Embryonic facial prominence (tissue), 1 donor: ENCODE results near the gene ARHGEF19.
A peak's percentile ranks its signal among the peaks of the same experiment; 100 is the strongest.
"Not testable (repeated sequence)": the region's sequence is repeated elsewhere in the genome, so short reads cannot be mapped to it uniquely, and the experiment has no call there.

Experiments used
- DNase-seq: peaks from one replicate; pipeline ENCODE4 v3.0.0-alpha.2; 2016; ENCODE audit errors: extremely low spot score

The ARHGEF19 gene

DNA sequence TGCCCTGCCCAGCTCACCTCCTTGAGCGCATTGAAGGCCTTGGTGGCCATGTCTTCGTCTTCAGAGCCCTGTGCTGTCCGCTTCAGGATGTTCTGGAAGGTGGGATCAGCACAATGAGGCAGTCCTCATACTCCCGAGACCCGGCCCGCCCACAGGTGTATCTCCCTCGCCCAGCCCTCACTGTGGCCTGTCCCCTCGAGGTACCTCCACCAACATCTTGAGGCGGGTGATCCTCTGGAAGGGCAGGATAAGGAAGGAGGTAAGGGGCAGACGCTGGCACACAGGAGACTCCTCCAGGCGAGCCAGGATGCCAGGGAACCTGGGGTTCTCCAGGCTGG lies 7.1 kb downstream of the ARHGEF19 start:
- DNase-seq: no peak

DNA sequence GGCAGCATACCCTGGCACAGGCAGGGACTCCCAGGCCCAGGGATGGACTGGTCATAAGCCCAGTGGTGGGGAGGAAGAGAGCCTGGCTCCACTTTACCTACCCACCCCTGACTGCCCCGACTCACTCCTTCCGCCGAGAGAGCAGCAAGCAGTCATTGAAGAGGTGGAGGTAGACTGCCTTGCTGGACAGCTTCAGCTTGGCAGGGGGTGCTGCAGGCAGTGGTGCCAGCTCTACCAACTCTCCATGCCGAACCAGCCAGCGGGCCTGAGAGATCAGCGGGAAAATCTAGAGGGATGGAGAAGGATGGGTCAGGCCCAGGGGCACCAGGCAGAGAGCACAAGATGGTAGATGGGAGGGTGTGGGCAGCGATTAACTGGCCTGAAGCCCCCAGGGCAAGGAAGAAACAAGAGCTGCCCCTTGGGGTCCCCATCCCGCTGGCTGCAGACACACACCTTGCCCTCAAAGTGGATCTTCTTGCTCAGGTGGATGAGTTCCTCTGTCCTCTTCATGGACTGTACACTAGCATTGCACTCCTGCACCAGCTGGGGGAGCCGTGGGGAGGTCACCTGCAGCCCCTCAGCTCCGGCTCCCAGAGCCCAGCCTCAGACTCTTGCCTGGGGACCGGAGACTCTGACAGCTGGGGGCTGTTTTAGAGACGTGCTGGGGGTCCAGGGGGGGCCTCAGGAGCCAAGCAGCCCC lies 7.7 kb downstream of the ARHGEF19 start:
- DNase-seq: no peak

DNA sequence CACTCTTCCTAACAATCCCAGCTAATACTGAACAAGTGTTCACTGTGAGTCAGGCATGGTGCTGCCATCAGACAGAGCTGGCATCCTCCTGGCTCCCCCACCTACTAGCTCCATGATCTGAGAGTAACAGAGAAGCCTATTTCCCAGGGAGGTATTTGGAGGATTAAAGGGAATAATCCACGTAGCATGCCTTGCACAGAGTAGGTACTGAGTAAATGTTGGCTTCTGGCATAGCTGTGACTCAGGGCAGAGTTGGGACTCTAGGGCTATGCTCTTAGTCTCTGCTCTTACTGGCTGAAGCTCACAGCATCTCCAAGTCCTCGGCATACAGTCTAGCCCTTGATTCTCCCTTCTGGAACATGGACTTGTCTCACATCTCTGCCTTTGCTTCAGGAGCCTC lies 8.2 kb downstream of the ARHGEF19 start:
- no peak for DNase-seq

DNA sequence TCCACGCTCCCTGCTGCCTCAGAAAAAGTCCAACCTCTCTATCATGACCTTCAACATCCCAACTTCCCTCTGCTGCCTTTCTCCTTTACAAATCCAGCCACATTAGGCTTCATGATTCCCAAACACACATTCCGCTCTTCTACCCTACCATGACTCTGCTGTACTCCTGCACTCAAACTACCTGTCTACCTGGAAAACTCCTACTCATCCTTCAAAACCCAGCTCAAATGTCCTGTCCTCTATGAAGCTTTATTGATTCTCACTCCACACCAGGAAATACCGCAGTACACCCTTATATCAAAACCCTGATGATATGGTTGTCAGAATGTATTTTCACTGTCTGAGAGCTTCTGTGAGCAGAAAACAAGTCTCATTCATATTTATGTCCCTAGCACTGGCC lies 8.9 kb downstream of the ARHGEF19 start:
- no peak for DNase-seq

DNA sequence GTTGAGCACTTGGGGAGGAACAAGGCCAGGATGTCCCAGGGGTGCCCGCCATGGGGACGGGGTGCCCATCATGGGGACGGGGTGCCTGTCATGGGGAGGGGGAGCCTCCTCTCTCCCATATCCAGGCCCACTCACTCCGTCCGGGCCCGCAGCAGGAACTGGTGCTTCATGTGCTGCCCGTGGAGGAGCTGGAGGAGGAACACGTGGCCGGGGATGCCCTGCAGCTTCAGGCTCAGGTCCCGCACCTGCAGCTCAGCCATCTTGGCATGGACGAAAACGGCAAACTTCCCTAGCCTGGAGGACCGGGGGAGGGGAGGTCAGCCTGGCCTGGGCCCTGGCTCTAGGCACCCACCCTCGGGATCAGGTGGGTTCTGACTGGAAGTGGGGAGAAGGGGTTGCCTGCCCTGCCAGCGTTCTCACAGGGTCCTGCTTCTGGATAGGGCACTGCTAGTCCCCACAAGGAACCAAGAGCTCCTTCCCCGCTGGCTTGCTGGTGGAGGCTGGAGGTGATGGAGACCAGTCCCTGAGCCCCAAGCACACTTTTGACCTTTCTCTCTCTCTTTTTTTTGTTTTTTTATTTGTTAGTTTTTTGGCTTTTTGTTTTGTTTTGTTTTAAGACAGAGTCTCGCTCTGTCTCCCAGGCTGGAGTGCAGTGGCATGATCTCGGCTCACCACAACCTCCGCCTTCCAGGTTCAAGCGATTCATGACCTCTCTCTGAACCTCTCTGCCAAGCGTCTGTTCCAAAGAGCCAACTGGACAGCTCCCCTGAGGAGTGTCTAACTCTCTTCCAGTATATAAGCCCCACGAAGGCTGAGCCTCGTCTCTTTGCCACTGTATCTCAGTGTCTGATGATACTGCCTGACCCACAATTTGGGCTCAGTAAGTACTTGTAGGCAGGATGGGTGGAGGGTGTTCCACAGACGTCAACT lies 9.9 kb downstream of the ARHGEF19 start:
- DNase-seq: no peak

DNA sequence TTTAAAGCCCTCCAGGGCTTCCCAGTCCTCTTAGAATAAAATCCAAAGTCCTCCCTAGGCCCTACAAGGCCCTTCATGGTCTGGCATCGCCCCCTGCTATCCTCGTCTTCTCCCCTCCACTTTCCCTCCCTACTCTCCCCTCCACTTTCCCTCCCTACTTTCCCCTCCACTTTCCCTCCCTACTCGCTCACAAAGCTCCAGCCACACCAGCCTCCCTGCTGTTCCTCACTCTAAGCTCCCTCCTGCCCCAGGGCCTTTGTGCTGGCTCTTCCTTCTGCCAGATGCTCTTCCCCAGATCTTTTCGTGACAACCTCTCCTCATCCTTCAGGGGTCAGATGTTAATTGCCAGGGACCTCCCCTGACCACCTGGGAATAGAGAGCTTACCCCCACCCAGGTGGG lies 12.8 kb downstream of the ARHGEF19 start:
- no peak for DNase-seq

DNA sequence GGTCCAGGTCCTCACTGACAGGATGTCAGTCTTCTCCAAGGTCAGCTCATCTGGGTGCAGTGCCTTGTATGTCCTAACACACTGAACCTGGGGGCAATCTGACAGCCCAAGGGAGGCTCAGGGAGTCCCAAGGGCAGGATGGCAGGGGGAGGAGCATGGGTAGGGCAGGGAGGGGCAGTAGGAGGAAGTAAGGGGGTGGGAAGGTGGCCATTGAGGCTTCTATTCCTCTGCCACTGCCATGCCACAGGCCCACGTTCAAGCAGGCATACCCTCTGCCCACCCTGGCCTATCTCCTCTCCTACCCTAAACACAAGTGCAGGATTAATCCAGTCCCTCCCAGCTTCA lies 13.3 kb downstream of the ARHGEF19 start:
- no peak for DNase-seq

DNA sequence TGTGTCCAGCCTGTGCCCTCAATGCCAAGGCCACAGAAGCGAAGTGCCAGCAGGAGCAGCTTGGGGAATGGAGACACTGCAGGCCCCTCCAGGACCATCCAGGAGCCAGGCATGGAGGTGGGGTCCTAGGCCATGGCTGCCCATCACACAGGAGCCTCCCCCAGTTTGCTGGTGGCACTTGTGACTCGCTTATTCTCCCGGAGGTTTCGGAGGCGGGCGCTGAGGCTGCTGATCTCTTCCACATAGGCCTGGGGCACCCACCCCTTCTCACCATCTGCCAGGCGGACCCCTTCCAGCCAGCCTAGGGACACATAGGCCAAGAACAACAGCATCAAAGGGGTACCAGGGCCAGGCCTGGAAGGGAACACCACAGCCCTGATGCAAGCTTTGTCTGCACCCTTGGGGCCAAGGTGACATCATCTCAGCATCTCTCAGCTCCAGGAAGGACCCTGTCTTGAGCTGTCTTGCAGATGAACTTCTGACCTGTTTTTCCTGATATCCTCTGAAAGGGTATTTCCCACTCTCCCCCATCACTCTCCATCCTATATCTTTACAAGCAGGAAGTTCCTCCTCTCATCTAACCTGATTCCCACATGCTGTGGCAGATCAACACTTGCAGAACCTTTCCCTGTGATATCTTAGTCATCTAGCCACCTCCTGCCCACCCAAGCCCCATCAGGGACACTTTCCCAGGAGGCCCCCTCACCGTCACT lies 13.9 kb downstream of the ARHGEF19 start:
- no peak for DNase-seq

DNA sequence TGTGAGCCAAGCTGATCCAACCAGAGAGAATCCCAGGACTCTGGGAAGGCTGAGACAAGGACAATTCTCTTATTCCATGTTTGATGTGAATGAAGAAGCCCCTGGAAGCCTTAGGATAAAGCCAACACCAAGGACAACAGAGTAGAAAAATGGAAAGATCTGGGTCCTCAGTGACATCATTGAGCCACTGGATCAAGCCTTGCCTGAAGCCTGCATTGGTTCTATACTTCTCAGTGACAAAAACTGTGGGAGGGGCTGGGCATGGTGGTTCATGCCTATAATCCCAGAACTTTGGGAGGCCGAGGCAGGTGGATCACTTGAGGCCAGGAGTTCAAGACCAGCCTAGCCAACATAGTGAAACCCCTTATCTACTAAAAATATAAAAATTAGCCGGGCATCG lies 15.6 kb downstream of the ARHGEF19 start:
- no peak for DNase-seq

DNA sequence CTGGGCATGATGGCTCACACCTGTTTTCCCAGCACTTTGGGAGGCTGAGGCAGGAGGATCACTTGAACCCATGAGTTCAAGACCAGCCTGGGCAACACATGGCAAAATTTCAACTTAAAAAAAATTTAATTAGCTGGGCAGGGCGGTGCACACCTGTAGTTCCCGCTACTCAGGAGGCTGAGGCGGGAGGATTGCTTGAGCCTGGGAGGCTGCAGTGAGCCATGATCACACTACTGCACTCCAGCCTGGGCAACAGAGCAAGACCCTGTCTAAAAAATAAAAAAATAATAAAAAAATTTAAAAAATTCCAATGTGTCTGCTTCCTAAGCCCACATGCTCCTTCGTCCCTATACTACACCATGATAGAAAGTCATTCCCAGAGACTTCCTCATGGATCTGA lies 16.3 kb downstream of the ARHGEF19 start:
- DNase-seq: not testable (repeated sequence)

DNA sequence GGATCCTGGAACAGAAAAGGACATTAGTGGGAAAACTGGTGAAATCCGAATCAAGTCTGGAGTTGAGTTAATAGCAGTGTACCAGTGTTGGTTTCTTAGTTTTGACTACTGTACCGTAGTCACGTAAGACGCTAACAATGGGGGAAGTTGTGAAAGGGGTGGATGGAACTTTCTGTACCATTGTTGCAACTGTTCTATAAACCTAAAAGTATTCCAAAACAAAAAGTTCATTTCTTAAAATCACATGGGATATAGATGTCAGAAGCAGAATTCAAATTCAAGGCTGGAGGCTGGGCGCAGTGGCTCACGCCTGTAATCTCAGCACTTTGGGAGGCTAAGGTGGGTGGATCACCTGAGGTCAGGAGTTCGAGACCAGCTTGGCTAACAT lies 16.9 kb downstream of the ARHGEF19 start:
- no peak for DNase-seq

DNA sequence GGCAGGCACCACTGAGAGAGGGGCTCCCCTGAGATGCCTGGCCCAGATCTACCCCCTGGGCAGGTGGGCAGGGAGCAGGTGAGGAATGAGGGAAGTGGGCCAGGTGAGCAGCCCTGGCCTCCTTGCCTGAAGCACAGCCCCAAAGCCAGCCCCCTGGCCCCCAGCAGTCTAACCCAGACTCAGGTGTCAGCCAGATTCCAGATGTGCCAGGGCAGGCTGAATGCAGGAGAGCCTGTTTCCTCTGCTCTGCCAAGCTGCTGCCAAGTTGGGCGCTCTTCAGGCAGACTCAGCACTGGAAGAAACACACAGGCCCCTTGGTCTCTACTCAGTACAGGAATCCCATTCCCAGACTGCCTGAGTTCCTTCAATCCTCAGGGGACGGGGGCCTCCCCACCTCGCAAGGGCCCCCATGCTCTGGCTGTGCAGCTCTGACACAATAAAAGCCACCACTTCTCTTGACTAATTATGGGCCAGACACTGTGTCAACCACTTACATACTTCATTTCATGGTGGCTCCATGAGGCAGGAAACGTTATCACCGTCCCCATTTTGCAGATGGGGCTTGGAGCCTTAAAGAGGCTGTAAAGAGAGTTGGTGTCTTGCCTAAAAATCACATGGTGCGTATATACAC lies 20.4 kb downstream of the ARHGEF19 start:
- no peak for DNase-seq

DNA sequence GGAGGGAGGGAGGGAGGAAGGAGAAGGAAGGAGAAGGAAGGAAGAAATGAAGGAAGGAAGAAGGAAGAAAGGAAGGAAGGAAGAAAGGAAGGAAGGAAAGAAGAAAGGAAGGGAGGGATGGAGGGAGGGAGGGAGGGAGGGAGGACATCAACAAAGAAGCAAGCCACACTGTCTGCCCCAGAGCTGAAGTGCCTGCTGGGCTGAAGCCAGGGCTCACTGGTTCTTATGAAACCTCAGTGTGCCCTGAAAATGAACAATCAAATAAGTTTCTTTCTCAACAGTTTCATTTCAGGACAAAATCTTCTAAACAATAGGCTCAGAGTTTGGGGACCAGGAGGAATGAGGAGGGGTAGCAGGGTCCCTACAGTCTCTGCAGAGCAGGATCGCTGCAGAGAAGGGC lies 21.1 kb downstream of the ARHGEF19 start:
- DNase-seq: no peak

DNA sequence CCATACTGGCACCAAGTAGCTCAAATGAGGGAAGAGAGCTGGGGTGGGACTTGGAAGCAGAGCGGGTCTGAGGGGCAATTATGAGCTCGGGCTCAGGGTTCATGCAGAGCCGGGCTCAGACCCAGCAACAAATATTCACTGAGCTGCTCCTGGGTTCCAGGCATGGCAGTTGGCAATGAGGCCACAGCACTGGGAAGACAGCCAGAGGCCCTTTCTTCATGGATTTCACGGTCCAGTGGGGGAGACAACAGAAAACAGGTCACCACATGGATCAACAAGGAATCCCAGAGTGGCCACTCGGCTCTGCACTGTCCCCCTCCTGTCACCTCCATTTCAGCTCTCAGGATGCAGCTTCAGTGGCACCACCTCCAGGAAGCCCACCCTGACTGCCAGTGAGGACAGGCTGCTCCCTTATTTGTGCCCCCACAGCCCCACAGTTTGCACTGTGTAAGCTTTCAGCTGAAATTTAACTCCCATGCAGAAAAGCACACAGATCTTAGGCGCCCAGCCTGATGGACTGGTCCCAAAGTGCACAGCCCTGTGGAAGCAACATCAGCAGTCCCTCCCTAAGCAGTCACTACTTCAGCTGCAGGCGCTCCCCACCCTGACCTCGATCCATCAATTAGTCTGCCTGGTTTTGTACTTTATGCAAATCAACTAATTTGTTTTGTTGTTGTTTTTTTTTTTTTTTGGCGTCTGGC lies 22.4 kb downstream of the ARHGEF19 start:
- DNase-seq: no peak

DNA sequence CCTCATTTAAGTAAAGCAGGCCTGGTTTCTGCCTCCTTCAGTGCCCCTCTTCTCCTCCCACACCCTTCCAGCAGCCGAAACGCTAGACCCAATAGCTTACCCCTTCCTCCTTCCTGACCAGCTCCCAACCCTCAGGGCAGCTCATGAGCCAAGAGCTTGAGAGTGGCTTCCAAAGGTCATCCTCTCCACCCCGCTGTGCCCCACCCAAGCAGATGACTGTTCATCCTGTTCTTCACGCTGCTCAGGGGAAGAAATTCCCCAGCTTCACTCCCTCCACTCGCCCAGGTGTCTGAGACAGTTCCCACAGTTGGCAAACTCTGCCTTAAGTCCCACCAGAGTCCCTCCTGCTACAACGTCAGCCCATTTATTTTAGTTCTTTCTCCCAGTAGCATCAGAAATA lies 23.4 kb downstream of the ARHGEF19 start:
- DNase-seq: no peak

DNA sequence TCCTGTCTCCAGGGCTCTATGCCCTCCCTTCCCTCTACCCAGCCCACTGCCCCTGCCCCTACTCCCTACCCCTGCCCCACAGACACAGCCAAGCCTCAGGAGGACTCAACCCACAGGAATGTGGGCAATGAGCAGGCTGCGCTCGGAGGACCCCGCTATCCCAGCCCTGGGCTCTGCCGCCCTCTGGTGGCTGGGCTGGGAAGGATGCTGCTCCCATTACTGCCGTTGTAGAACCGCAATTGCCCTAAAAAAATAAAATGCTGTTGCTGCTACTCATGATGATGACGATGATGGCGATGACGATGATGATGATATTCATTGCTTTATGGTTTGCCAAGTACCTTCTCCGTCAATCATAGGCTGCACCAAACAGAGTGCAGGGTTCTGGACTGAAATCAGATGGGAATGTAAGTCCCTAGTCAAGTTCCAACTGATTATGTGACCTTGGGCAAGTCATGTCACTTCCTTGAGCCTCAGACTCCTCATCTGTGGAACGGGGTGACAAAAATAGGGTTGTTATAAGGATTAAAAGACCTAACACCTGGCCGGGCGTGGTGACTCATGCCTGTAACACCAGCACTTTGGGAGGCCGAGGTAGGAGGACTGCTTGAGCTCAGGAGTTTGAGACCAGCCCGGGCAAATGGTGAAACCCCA lies 24.6 kb downstream of the ARHGEF19 start:
- DNase-seq: peak; percentile 42

DNA sequence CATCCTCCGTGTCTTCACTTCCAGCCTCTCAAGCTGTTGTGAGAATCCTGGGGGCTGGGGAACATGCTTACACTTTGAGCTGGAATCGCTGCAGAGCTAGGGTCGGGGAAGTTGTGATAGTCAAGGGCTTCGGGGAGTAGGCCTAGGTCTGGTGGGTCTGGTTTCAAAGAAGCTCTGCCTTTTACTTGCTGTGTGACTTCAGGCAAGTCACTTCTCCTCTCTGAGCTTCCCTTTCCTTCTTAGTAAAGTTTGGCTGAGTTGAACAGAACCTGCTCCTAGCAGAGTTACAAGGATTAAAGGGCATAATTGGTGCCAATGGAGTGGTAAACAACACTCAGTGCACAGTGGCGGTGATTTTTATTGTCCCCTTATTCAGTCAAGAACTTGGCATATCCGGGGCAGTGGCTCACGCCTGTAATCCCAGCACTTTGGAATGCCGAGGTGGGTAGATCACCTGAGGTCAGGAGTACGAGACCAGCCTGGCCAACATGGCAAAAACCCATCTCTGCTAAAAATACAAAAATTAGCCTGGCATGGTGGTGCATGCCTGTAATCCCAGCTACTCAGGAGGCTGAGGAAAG lies 25.7 kb downstream of the ARHGEF19 start:
- no peak for DNase-seq

DNA sequence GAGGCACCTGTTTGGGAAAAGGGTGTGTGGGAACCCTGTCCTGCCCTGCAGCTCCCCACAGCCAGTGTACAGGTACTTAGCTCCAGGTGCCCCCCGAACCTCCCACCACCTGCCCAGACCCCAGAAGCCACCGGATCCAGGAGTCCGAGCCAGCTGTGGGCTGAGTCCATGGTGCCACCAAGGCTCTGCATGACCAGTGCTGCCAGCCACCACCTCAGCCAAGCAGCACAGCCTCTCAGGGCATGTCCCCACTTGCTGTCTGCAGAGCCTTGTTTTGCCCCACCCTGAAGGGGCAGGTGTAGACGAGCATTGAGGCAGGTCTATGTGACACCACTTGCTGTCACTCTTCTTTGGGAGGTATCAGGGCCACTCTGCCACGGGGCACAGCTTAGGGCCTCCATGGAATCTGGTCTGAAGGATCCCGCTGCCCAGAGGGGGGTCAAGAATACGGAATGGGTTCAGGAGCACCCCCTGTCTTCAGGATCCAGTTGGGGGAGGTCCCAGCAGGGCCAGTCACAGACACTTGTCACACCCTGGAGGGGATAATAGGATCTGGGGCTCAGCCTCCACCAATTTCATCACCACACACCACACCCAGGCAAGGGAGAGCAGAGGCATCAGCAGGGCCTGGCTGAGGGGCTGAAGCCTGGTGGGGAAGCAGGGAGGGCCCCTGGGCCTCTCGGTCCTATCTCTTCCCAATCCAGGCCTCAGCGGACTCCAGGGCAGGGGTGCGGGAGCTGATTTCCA lies 27.7 kb downstream of the ARHGEF19 start:
- no peak for DNase-seq

DNA sequence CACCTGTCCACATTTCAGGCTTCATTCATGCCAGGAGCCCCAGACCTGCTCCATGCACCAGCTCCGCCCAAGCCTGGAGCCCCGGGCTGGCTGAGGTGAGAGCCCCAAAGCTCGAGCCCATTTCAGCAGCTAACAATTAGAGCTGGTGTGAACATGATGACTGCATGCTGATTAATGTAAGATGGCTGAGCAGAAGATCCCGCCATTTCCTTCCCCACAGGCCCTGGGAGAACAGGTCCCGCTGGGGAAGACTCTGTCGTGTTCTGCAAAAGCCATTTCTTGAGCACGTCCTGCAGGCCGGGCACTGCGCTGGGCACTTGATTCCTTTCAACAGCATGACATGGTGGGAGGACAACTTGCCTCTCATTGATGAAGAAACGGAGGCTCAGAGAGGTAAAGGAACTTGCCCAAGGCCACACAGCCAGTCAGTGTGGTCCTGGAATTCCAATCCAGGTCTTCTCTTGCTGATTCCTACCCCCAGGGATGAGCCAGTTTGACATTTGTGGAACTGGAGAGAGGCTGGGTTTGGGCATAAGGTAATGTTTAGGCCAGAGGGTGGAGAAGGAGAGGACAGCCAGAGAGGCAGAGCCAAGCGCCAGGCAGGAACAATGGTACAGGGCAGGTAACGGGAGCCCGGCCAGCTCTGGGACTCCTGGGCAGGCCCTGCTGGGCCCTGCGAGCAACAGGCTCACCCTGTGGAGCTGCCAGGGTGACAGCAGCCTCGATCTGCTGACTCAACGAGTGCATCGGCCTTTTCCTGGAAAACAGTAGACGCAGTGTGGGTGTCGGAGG lies 28.5 kb downstream of the ARHGEF19 start:
- DNase-seq: no peak
